ENCODE results near the gene NAV2. TPM values are rescaled to one million over a fixed set of nuclear protein-coding genes. Genes with fewer than 3 reads are reported as not detected.

Gene NAV2
- total RNA-seq, 1 experiment from 2014 or later = 46.3 TPM

GRCh38 chr11:19719960-19720359 lies 7.3 kb downstream of the NAV2 start:
- Histone ChIP-seq H3T11ph (ENCODE audit: low read length) (no peak overlapping the region), H4K91ac (ENCODE audit: insufficient read length, low read depth, low read length) (no peak overlapping the region), H3K56ac (ENCODE audit: insufficient read length, low read depth, low read length) (no peak overlapping the region), H2BK12ac (ENCODE audit: insufficient read length, low read depth, low read length) (no peak overlapping the region), H3K79me2 (ENCODE audit: insufficient read depth, low read length) (no peaks in the 10 kb centered on the region), H2BK15ac (ENCODE audit: low read depth, low read length) (no peak overlapping the region), H4K20me1 (ENCODE audit: control insufficient read depth, insufficient read depth, insufficient read length) (no peaks in the 10 kb centered on the region), H2AK5ac (ENCODE audit: insufficient read length, low read length) (no peak overlapping the region), H3K27ac (ENCODE audit: insufficient read length, low read depth, low read length) (no peak overlapping the region), H2BK120ac (ENCODE audit: low read depth, low read length, poor library complexity, severe bottlenecking) (no peak overlapping the region), H4K8ac (replicated peaks; ENCODE audit: insufficient read length, low read depth, low read length) (no peak overlapping the region), H2BK20ac (ENCODE audit: low read depth, low read length, poor library complexity, severe bottlenecking) (no peak overlapping the region), H2AFZ (ENCODE audit: low read length) (no peak overlapping the region), H3K4me2 (ENCODE audit: insufficient read depth, insufficient read length, low read length) (no peak overlapping the region), H4K5ac (ENCODE audit: insufficient read length, low read depth, low read length) (no peak overlapping the region), H3K4me1 (ENCODE audit: insufficient read depth, low read length) (no peaks in the 10 kb centered on the region), H3K14ac (ENCODE audit: insufficient read depth, low read length) (no peak overlapping the region), H3K23me2 (ENCODE audit: insufficient read length, low read depth, low read length, poor library complexity, severe bottlenecking) (no peaks in the 10 kb centered on the region), H3K18ac (ENCODE audit: insufficient read length, low read depth, low read length) (no peak overlapping the region), H3K9ac (ENCODE audit: extremely low read depth, insufficient read length, low read length) (no peak overlapping the region), H3K9me3 (ENCODE audit: control insufficient read depth, low read depth, low read length) (no peaks in the 10 kb centered on the region), H3K4ac (ENCODE audit: low read depth, low read length) (no peak overlapping the region), H3K23ac (ENCODE audit: insufficient read length, low read depth, low read length) (no peak overlapping the region), H3K27me3 (ENCODE audit: insufficient read depth, low read length) (peaks cover 8% of the 10 kb centered on the region; the same call in 1 of the 2 replicates), H3K79me1 (ENCODE audit: insufficient read depth, low read depth, low read length, poor library complexity, severe bottlenecking) (no peaks in the 10 kb centered on the region), H2BK5ac (ENCODE audit: insufficient read length, low read length) (no peak overlapping the region)
- no CpG with 5 or more reads among the region's 1 CpG for WGBS (ENCODE audit: extremely low coverage, insufficient read length, low lambda C conversion rate)
- peaks cover 33% of the 10 kb centered on the region for H3K27me3 Mint-ChIP-seq (ENCODE audit: low read depth)
- no peaks in the 10 kb centered on the region for H3K9me3 Mint-ChIP-seq
- TF ChIP-seq, protein P1, sequence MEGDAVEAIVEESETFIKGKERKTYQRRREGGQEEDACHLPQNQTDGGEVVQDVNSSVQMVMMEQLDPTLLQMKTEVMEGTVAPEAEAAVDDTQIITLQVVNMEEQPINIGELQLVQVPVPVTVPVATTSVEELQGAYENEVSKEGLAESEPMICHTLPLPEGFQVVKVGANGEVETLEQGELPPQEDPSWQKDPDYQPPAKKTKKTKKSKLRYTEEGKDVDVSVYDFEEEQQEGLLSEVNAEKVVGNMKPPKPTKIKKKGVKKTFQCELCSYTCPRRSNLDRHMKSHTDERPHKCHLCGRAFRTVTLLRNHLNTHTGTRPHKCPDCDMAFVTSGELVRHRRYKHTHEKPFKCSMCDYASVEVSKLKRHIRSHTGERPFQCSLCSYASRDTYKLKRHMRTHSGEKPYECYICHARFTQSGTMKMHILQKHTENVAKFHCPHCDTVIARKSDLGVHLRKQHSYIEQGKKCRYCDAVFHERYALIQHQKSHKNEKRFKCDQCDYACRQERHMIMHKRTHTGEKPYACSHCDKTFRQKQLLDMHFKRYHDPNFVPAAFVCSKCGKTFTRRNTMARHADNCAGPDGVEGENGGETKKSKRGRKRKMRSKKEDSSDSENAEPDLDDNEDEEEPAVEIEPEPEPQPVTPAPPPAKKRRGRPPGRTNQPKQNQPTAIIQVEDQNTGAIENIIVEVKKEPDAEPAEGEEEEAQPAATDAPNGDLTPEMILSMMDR (conservative IDR thresholded peaks at IDR 0.05) = no peak
- DNase-seq = no peak
- H3K36me3 Mint-ChIP-seq (ENCODE audit: insufficient read depth in 1 of 3, low read depth in 3 of 3) = no peaks in the 10 kb centered on the region
- no peak overlapping the region for H3K27ac Mint-ChIP-seq
- no peak overlapping the region for H3K4me3 Mint-ChIP-seq
- H3K4me1 Mint-ChIP-seq = peaks cover 2 to 8% of the 10 kb centered on the region in 2 experiments; a peak in 3 of 4 replicates
